ENCODE results near the gene MOB2. TPM values are rescaled to one million over a fixed set of nuclear protein-coding genes. Genes with fewer than 3 reads are reported as not detected.

The MOB2 gene
- total RNA-seq, 4 donors from 2014 or later, result 34.7 to 50.4 (median 40.5) TPM

DNA sequence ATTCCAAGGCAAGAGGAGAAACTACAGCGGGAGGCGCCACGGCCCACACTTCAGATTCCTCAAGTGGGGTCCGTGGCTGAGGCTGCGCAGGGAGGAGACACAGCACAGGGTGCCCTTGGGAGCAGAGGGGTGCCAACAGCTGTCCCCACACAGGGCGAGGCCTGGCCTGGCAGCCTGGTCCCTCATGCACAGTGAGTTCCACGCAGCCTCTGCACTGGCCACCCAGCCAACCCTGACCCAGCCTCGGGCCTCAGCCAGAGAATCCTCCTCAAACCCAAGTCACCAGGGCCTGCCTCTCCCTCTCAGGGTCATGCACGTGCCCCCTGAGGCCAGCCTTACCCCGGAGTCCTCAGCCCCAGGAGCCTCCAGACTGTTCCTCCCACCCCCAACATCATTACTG, 22.4 kb upstream of the MOB2 start:
- no peak overlapping the region for H3K4me3 ChIP-seq
- no peak overlapping the region for H3K27ac ChIP-seq

DNA sequence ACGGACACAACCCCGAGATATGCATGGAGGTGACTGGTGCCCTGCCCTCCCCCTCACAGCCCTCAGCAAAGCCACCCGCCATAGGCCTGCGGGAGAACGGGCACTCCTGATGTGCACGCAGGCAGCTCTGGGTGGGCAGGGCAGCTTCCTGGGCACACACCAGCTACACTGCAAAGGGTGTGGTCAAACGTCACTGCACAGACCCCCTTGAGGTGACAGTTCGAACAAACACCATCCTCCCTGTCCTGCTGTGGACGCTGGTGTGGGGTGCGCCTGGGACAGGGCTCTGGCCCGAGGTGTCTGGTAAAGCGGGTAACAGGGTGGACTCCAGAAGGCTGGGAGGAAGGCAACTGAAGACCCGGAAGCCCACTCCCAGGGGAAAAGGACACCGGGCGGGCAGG, 21.9 kb upstream of the MOB2 start:
- Histone ChIP-seq H3K9me3 (no peaks in the 10 kb centered on the region), H3K4me3 (no peak overlapping the region), H3K27ac (no peak overlapping the region), H3K27me3 (no peaks in the 10 kb centered on the region), H3K36me3 (no peaks in the 10 kb centered on the region), H3K4me1 (peaks cover 0 to 20% (median 0%) of the 10 kb centered on the region in 4 donors)
- no peak for DNase-seq
- TF ChIP-seq, protein P1, sequence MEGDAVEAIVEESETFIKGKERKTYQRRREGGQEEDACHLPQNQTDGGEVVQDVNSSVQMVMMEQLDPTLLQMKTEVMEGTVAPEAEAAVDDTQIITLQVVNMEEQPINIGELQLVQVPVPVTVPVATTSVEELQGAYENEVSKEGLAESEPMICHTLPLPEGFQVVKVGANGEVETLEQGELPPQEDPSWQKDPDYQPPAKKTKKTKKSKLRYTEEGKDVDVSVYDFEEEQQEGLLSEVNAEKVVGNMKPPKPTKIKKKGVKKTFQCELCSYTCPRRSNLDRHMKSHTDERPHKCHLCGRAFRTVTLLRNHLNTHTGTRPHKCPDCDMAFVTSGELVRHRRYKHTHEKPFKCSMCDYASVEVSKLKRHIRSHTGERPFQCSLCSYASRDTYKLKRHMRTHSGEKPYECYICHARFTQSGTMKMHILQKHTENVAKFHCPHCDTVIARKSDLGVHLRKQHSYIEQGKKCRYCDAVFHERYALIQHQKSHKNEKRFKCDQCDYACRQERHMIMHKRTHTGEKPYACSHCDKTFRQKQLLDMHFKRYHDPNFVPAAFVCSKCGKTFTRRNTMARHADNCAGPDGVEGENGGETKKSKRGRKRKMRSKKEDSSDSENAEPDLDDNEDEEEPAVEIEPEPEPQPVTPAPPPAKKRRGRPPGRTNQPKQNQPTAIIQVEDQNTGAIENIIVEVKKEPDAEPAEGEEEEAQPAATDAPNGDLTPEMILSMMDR (IDR thresholded peaks at IDR 0.05), result no peak
- no peak for TF ChIP-seq POLR2A (IDR thresholded peaks at IDR 0.05)

More for the DNA sequence above, 22.4 kb upstream of the MOB2 start:
- Histone ChIP-seq H3K36me3 (no peaks in the 10 kb centered on the region), H3K4me1 (peaks cover 0 to 18% (median 0%) of the 10 kb centered on the region in 4 donors), H3K27me3 (no peaks in the 10 kb centered on the region), H3K9me3 (no peaks in the 10 kb centered on the region)
- DNase-seq, result no peak
- no peak for TF ChIP-seq POLR2A (IDR thresholded peaks at IDR 0.05)
- TF ChIP-seq, protein P1 (IDR thresholded peaks at IDR 0.05), result no peak

DNA sequence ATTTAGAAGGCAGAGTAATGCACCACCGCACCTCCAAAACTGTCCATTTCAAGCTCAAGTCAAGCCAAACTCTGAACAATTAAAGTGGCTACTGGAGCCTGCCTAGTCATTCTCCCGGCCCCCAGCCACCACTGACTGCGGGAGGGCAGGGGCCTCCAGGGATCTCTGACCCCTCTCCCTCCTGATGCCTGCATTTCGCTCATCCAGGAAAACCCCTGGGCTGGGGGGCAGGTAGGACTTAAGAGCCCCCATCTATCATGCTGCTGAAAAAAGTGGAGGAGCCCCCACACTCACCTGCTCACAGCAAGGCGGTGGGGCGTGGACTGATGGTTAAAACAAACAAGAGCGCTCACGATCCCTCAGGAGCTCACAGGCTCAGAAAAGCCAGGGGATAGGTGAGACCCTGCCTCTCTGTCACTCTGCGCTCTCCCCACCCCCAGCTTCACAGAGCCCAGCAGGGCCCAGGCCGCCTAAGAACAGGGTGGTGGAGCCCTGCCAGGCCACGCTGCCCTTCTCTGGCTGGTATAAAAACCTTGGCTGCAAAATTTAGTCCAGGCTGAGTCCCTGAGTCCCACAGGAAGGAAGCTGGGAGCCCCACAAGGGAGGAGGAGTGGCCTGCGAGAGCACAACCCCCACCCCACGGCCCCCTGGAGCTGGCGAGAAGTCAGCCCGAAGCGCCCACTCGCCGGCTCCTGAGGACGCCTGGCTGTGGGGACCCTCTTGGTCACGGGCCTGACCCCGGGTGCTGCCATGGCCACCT, 21.0 kb upstream of the MOB2 start:
- Histone ChIP-seq H3K36me3 (no peaks in the 10 kb centered on the region), H3K4me1 (peaks cover 0 to 30% (median 0%) of the 10 kb centered on the region in 4 donors), H3K27ac (no peak overlapping the region), H3K4me3 (no peak overlapping the region), H3K27me3 (no peaks in the 10 kb centered on the region), H3K9me3 (no peaks in the 10 kb centered on the region)
- TF ChIP-seq, protein P1 (IDR thresholded peaks at IDR 0.05), result no peak
- TF ChIP-seq POLR2A (IDR thresholded peaks at IDR 0.05), result no peak
- no peak for DNase-seq

DNA sequence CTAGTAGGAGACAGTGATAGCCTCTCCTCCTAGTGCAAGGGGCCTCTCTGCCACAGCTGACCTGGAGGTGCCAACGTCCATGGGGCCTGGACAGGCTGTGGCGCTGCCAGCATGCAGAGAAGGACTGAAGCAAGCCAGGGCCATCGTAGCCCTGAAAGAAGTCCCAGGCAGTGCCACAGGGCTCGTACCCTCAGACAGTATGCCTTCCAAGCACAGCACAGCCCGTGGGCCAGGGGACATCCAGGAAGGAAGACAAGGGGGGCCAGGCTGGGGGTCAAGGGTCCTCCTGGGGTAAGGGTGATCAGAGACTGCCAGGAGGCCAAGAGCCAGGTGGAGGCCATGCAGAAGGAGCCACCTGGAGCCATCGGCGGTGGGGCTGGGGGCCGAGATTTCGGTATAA, 20.4 kb upstream of the MOB2 start:
- Histone ChIP-seq H3K27ac (no peak overlapping the region), H3K4me3 (no peak overlapping the region), H3K4me1 (peaks cover 0 to 35% (median 0%) of the 10 kb centered on the region in 4 donors), H3K27me3 (no peaks in the 10 kb centered on the region), H3K36me3 (no peaks in the 10 kb centered on the region), H3K9me3 (no peaks in the 10 kb centered on the region)
- DNase-seq, result no peak
- TF ChIP-seq POLR2A (IDR thresholded peaks at IDR 0.05), result no peak
- TF ChIP-seq, protein P1 (IDR thresholded peaks at IDR 0.05), result no peak

DNA sequence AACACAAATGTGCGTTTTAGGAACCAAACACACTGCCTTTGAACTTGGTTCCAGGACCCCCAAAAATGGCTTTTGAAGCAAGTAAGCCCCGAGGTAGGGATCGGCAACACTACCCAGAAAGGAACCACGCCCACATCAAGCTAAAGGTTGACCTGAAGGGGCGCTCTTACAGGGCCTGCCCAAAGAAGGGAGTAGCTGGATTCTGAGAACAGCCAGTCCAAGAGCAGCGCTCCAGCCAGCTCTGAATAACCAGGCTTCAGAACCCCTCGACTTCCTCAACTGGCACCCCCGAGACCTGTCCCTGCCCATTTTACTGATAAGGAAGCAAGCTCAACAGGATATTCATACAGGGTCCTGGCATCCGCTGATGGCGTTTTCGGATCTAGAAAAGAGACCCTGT, 18.9 kb upstream of the MOB2 start:
- no peaks in the 10 kb centered on the region for H3K36me3 ChIP-seq
- H3K9me3 ChIP-seq, result no peaks in the 10 kb centered on the region
- H3K27ac ChIP-seq, result no peak overlapping the region
- H3K4me3 ChIP-seq, result no peak overlapping the region
- DNase-seq, result no peak
- no peaks in the 10 kb centered on the region for H3K27me3 ChIP-seq
- peaks cover 0 to 35% (median 0%) of the 10 kb centered on the region in 4 donors for H3K4me1 ChIP-seq
- TF ChIP-seq, protein P1 (IDR thresholded peaks at IDR 0.05), result no peak
- TF ChIP-seq POLR2A (IDR thresholded peaks at IDR 0.05), result no peak

Measured in Peyer's patch (tissue), 4 donors.